ENCODE data around the gene DLGAP1. TPM values are rescaled to one million over a fixed set of nuclear protein-coding genes. Genes with fewer than 3 reads are reported as not detected.

DLGAP1 gene
- total and polyA plus RNA-seq, 2 of the 8 experiments (the other 6 are each of a cell fraction or from before 2014, with no cell fraction given), result 11.8 to 16.9 TPM

- TF ChIP-seq E2F6 (IDR thresholded peaks at IDR 0.05), result no peak
- TF ChIP-seq CEBPB (IDR thresholded peaks at IDR 0.05; ENCODE audit: low read depth, low read length), result no peak
- no peak for TF ChIP-seq CHD1 (IDR thresholded peaks at IDR 0.05; ENCODE audit: low read depth, low read length)
- TF ChIP-seq EP300 (IDR thresholded peaks at IDR 0.05; ENCODE audit: borderline replicate concordance in 1 of 2, low read depth in 2 of 2, low read length in 2 of 2), result no peak
- no peak for TF ChIP-seq RFX5 (IDR thresholded peaks at IDR 0.05; ENCODE audit: borderline replicate concordance, low read depth, low read length)
- no peak for TF ChIP-seq CTCF (IDR thresholded peaks at IDR 0.05; ENCODE audit: control extremely low read depth in 1 of 3, insufficient read depth in 1 of 3, low read depth in 1 of 3, low read length in 3 of 3)
Measured at GRCh38 chr18:3840766-3841165, 614.3 kb downstream of the DLGAP1 start (continued).
